HG03159 (cell line): Measurements from ENCODE around the gene MED27.

Experiments
- ATAC-seq: cut with Tn5 transposase; IDR thresholded peaks from one replicate; pipeline ENCODE4 v1.9.1; 2021; ENCODE audit warnings: mild to moderate bottlenecking, moderate library complexity; ENCODE audit not compliant: unreplicated experiment

The MED27 gene

GRCh38 chr9:131840220-131840619, 239.4 kb downstream of the MED27 start:
- no peak for ATAC-seq

GRCh38 chr9:131839281-131840084, 240.2 kb downstream of the MED27 start:
- no peak for ATAC-seq

GRCh38 chr9:131838530-131839280, 241.0 kb downstream of the MED27 start:
- ATAC-seq, result no peak

- no peak for ATAC-seq
Observed at GRCh38 chr9:131837836-131838235, 241.8 kb downstream of the MED27 start.

GRCh38 chr9:131837316-131837715, 242.4 kb downstream of the MED27 start:
- no peak for ATAC-seq

GRCh38 chr9:131836607-131837315, 242.9 kb downstream of the MED27 start:
- ATAC-seq, result no peak

- no peak for ATAC-seq
Observed at GRCh38 chr9:131836021-131836420, 243.6 kb downstream of the MED27 start.

GRCh38 chr9:131835151-131835910, 244.3 kb downstream of the MED27 start:
- no peak for ATAC-seq

GRCh38 chr9:131834721-131835120, 244.9 kb downstream of the MED27 start:
- no peak for ATAC-seq

GRCh38 chr9:131833906-131834305, 245.8 kb downstream of the MED27 start:
- no peak for ATAC-seq

GRCh38 chr9:131833083-131833482, 246.6 kb downstream of the MED27 start:
- ATAC-seq, result no peak

- ATAC-seq, result no peak
Observed at GRCh38 chr9:131831380-131832165, 248.1 kb downstream of the MED27 start.

GRCh38 chr9:131827821-131828369, 251.8 kb downstream of the MED27 start:
- ATAC-seq, result no peak

- no peak for ATAC-seq
Observed at GRCh38 chr9:131826966-131827525, 252.6 kb downstream of the MED27 start.

GRCh38 chr9:131826053-131826452, 253.6 kb downstream of the MED27 start:
- ATAC-seq, result no peak

- ATAC-seq, result no peak
Observed at GRCh38 chr9:131824953-131825495, 254.6 kb downstream of the MED27 start.

- no peak for ATAC-seq
Observed at GRCh38 chr9:131824155-131824594, 255.5 kb downstream of the MED27 start.

- no peak for ATAC-seq
Observed at GRCh38 chr9:131823701-131824146, 255.9 kb downstream of the MED27 start.

GRCh38 chr9:131818089-131818488, 261.6 kb downstream of the MED27 start:
- no peak for ATAC-seq
